ENCODE results near the gene JAZF1. TPM values are rescaled to one million over a fixed set of nuclear protein-coding genes. Genes with fewer than 3 reads are reported as not detected.

Gene JAZF1
- total RNA-seq, 1 experiment from 2014 or later, result 9.1 TPM

- no peak overlapping the region for H3K56ac ChIP-seq (ENCODE audit: insufficient read length, low read depth, low read length)
- H2BK15ac ChIP-seq (ENCODE audit: low read depth, low read length), result no peak overlapping the region
- Mint-ChIP-seq H3K27me3 (ENCODE audit: low read depth) (no peaks in the 10 kb centered on the region; the same call in 1 of the 2 replicates), H3K4me3 (no peak overlapping the region), H3K4me1 (no peaks in the 10 kb centered on the region), H3K27ac (no peak overlapping the region), H3K36me3 (ENCODE audit: insufficient read depth in 1 of 3, low read depth in 3 of 3) (no peaks in the 10 kb centered on the region), H3K9me3 (no peaks in the 10 kb centered on the region)
- H2AFZ ChIP-seq (ENCODE audit: low read length), result no peak overlapping the region
- no peak overlapping the region for H2BK20ac ChIP-seq (ENCODE audit: low read depth, low read length, poor library complexity, severe bottlenecking)
- no peak overlapping the region for H3K27ac ChIP-seq (ENCODE audit: insufficient read length, low read depth, low read length)
- no peak overlapping the region for H4K91ac ChIP-seq (ENCODE audit: insufficient read length, low read depth, low read length)
- DNase-seq, result no peak
- no peak overlapping the region for H3T11ph ChIP-seq (ENCODE audit: low read length)
- no peak overlapping the region for H2BK120ac ChIP-seq (ENCODE audit: low read depth, low read length, poor library complexity, severe bottlenecking)
- H3K23me2 ChIP-seq (ENCODE audit: insufficient read length, low read depth, low read length, poor library complexity, severe bottlenecking), result no peaks in the 10 kb centered on the region
- H3K14ac ChIP-seq (ENCODE audit: insufficient read depth, low read length), result no peak overlapping the region
- no peak for TF ChIP-seq CTCF (conservative IDR thresholded peaks at IDR 0.05)
- WGBS (ENCODE audit: extremely low coverage, insufficient read length, low lambda C conversion rate), result 100% methylated on average over 1 of the region's 5 CpGs
- no peak overlapping the region for H3K4ac ChIP-seq (ENCODE audit: low read depth, low read length)
- no peaks in the 10 kb centered on the region for H3K4me1 ChIP-seq (ENCODE audit: insufficient read depth, low read length)
- no peak overlapping the region for H3K18ac ChIP-seq (ENCODE audit: insufficient read length, low read depth, low read length)
- H3K9ac ChIP-seq (ENCODE audit: extremely low read depth, insufficient read length, low read length), result no peak overlapping the region
- H2BK5ac ChIP-seq (ENCODE audit: insufficient read length, low read length), result no peak overlapping the region
- H3K9me3 ChIP-seq (ENCODE audit: control insufficient read depth, low read depth, low read length), result no peaks in the 10 kb centered on the region
- no peaks in the 10 kb centered on the region for H4K20me1 ChIP-seq (ENCODE audit: control insufficient read depth, insufficient read depth, insufficient read length)
- H3K4me2 ChIP-seq (ENCODE audit: insufficient read depth, insufficient read length, low read length), result no peak overlapping the region
- no peak overlapping the region for H4K8ac ChIP-seq (replicated peaks; ENCODE audit: insufficient read length, low read depth, low read length)
- H2AK5ac ChIP-seq (ENCODE audit: insufficient read length, low read length), result no peak overlapping the region
- H3K79me2 ChIP-seq (ENCODE audit: insufficient read depth, low read length), result no peaks in the 10 kb centered on the region
- H3K79me1 ChIP-seq (ENCODE audit: insufficient read depth, low read depth, low read length, poor library complexity, severe bottlenecking), result no peaks in the 10 kb centered on the region
- no peak overlapping the region for H4K5ac ChIP-seq (ENCODE audit: insufficient read length, low read depth, low read length)
- H3K23ac ChIP-seq (ENCODE audit: insufficient read length, low read depth, low read length), result no peak overlapping the region
- no peaks in the 10 kb centered on the region; the same call in 1 of the 2 replicates for H3K27me3 ChIP-seq (ENCODE audit: insufficient read depth, low read length)
- H2BK12ac ChIP-seq (ENCODE audit: insufficient read length, low read depth, low read length), result no peak overlapping the region
These were observed 23.1 kb upstream of the JAZF1 start for GRCh38 chr7:28203508-28204240.
